K562 (cell line): ENCODE data around the gene TMEM135. TPM values are rescaled to one million over a fixed set of nuclear protein-coding genes. Genes with fewer than 3 reads are reported as not detected.

Experiments
- CLOCK ChIP-seq: fragments of 250-450 bp; sonication (Bioruptor Pico); IDR thresholded peaks from 2 replicates; pipeline ENCODE4 v1.4.0; 2020; ENCODE audit warnings: mild to moderate bottlenecking, moderate library complexity, borderline replicate concordance
- E4F1 ChIP-seq: fragments of 250-450 bp; sonication (Bioruptor Pico); IDR thresholded peaks from 2 replicates; pipeline ENCODE4 v1.5.0; 2021; ENCODE audit warnings: mild to moderate bottlenecking, borderline replicate concordance
- FOXM1 ChIP-seq, 2 experiments: fragments of 450-650 bp in 1 of 2; sonication (generic) in 1 of 2; formaldehyde crosslinking in 1 of 2; IDR thresholded peaks; 2 replicates each; pipeline versions ENCODE4 v1.6.1 to v1.9.0; 2017 to 2022; ENCODE audit warnings: low read depth in 2 of 2, mild to moderate bottlenecking in 2 of 2, missing genetic modification reagents in 1 of 2, moderate library complexity in 1 of 2
- MNT ChIP-seq, 2 experiments: fragments of 450-650 bp; conservative IDR thresholded peaks; 2 replicates each; pipeline ENCODE4 v1.6.1; 2017; ENCODE audit warnings: mild to moderate bottlenecking in 2 of 2, moderate library complexity in 2 of 2
- SMARCE1 ChIP-seq: fragments of 450-650 bp; IDR thresholded peaks from 2 replicates; pipeline ENCODE4 v1.7.1; 2016; ENCODE audit warnings: mild to moderate bottlenecking
- SPI1 ChIP-seq: IDR thresholded peaks from 2 replicates; pipeline ENCODE4 v1.6.1; 2011; ENCODE audit warnings: low read depth, low read length, control low read depth, borderline replicate concordance
- ZNF316 ChIP-seq: fragments of 450-650 bp; IDR thresholded peaks from 2 replicates; pipeline ENCODE4 v1.6.1; 2016
- polyA plus RNA-seq, 8 experiments: library from polyadenylated mRNA; depleted of rRNA in 4 of 8; stranded (reverse) in 5 of 8; unstranded in 3 of 8; fragments of >200 nt; fragmentation: Nextera tagmentation in 2 of 8; fragmentation: Illumina TruSeq in 1 of 8; extraction: Ambion mirVana in 2 of 8; extraction: Trizol in 1 of 8; gene quantifications; 2 replicates each; pipeline versions ENCODE4 v1.2.1 to v1.2.3, GENCODE V29; 2011 to 2014; ENCODE audit warnings: inconsistent platforms in 1 of 8, missing spikeins in 1 of 8
- total RNA-seq, 7 experiments: library from RNA; depleted of rRNA in 6 of 7; stranded (reverse); fragments of >200 nt in 6 of 7; fragmentation: Illumina TruSeq in 2 of 7; extraction: Trizol in 2 of 7; gene quantifications; 2 replicates each; pipeline versions ENCODE4 v1.2.1 to v1.2.3, GENCODE V29; 2011 to 2021; ENCODE audit warnings: low replicate concordance in 1 of 7
- TF ChIP-seq, protein P1 (sequence below), 2 experiments: fragments of 450-650 bp in 1 of 2; sonication (generic) in 1 of 2; formaldehyde crosslinking in 1 of 2; IDR thresholded peaks; 2 replicates each; pipeline versions ENCODE4 v1.7.1 to v1.9.0; 2016 to 2022; ENCODE audit warnings: inconsistent platforms in 1 of 2, mild to moderate bottlenecking in 1 of 2, missing genetic modification reagents in 1 of 2

The TMEM135 gene
- total and polyA plus RNA-seq, 9 of the 15 experiments (the other 6 are each of a cell fraction or from before 2014, with no cell fraction given): 17.3 to 53.6 (median 24.9) TPM

DNA sequence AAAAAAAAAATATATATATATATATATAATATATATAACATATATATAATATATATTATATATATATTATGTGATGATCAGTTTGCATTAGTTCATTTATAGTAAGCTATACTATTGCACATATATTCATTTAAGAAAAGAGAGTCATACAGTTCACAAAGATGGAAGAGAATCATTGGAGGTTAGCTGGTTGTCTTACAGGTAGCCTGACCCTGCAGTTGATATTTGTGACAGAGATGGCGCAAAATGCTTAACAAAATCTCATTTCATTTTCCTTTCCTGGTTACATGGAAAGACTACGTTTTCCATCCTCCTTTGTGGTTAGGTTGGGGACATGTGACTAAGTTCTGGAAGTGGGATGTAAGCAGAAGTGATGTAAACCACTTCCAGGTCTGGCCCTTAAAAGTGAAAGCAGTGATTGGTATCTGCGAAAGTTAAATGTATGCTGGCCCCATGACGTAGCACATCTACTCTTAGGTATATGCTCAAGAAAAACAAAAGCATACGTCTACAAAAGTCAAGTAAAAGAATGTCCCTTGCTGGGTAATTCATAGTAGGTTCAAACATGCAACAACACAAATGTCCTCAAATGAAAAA lies 7.2 kb upstream of the TMEM135 start (continued):
- TF ChIP-seq, protein P1, sequence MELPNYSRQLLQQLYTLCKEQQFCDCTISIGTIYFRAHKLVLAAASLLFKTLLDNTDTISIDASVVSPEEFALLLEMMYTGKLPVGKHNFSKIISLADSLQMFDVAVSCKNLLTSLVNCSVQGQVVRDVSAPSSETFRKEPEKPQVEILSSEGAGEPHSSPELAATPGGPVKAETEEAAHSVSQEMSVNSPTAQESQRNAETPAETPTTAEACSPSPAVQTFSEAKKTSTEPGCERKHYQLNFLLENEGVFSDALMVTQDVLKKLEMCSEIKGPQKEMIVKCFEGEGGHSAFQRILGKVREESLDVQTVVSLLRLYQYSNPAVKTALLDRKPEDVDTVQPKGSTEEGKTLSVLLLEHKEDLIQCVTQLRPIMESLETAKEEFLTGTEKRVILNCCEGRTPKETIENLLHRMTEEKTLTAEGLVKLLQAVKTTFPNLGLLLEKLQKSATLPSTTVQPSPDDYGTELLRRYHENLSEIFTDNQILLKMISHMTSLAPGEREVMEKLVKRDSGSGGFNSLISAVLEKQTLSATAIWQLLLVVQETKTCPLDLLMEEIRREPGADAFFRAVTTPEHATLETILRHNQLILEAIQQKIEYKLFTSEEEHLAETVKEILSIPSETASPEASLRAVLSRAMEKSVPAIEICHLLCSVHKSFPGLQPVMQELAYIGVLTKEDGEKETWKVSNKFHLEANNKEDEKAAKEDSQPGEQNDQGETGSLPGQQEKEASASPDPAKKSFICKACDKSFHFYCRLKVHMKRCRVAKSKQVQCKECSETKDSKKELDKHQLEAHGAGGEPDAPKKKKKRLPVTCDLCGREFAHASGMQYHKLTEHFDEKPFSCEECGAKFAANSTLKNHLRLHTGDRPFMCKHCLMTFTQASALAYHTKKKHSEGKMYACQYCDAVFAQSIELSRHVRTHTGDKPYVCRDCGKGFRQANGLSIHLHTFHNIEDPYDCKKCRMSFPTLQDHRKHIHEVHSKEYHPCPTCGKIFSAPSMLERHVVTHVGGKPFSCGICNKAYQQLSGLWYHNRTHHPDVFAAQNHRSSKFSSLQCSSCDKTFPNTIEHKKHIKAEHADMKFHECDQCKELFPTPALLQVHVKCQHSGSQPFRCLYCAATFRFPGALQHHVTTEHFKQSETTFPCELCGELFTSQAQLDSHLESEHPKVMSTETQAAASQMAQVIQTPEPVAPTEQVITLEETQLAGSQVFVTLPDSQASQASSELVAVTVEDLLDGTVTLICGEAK (IDR thresholded peaks at IDR 0.05): peak; percentile 77
- TF ChIP-seq, protein P1 (CRISPR knock-in tag; IDR thresholded peaks at IDR 0.05): no peak
- peak; percentile 29; the same call in 1 of the 2 replicates for TF ChIP-seq SPI1
- no peak for TF ChIP-seq CLOCK (CRISPR knock-in tag)
- TF ChIP-seq E4F1 (CRISPR knock-in tag): no peak
- TF ChIP-seq MNT (conservative IDR thresholded peaks at IDR 0.05): 0 out of 4 replicates have a peak, but pooled peaks of 1 of the 2 experiments have one; percentile 31
- TF ChIP-seq ZNF316: peak; percentile 64
- peak; percentile 39; the same call in 1 of the 2 replicates for TF ChIP-seq SMARCE1
- peak; percentile 62; the same call in 1 of the 2 replicates for TF ChIP-seq FOXM1 (IDR thresholded peaks at IDR 0.05; ENCODE audit: low read depth)
- no peak for TF ChIP-seq FOXM1 (CRISPR knock-in tag; IDR thresholded peaks at IDR 0.05; ENCODE audit: low read depth)
